Measurements from ENCODE around the gene UNG. TPM values are rescaled to one million over a fixed set of nuclear protein-coding genes. Genes with fewer than 3 reads are reported as not detected.

The UNG gene
- total and polyA plus RNA-seq, 2 of the 4 experiments (the other 2 are of a cell fraction) = 13.3 to 16.0 TPM

- H2AK5ac ChIP-seq (ENCODE audit: low read depth, low read length) = no peak within 1 kb of the TSS
- H2BK15ac ChIP-seq (ENCODE audit: low read depth, low read length) = no peak within 1 kb of the TSS
- no peaks in the 10 kb centered on the region for H3K27me3 ChIP-seq (ENCODE audit: control insufficient read depth, insufficient read depth, low read length)
- no peak within 1 kb of the TSS for H3K14ac ChIP-seq (replicated peaks; ENCODE audit: low read depth, low read length)
- no TSS peak for BruUV-seq (replicated peaks)
- no peaks in the 10 kb centered on the region for H3K4me1 ChIP-seq (ENCODE audit: control insufficient read depth, insufficient read depth, low read length)
- H2BK5ac ChIP-seq (ENCODE audit: low read depth, low read length, poor library complexity, severe bottlenecking) = no peak within 1 kb of the TSS
- in situ Hi-C loops (cut with MboI; ENCODE audit: low sequenced_read_pairs) (no loop called here), intact Hi-C loops (cut with micrococcal nuclease) (no loop called here), dilution Hi-C loops (cut with HindIII; ENCODE audit: low sequenced_read_pairs, unreplicated experiment) (no loop called here)
- H3K18ac ChIP-seq (ENCODE audit: low read depth, low read length) = no peak within 1 kb of the TSS
- H3K36me3 ChIP-seq (ENCODE audit: control insufficient read depth, insufficient read depth, low read length) = no peaks in the 10 kb centered on the region
- TF ChIP-seq RFX5 (IDR thresholded peaks at IDR 0.05; ENCODE audit: low read depth, low read length) (no peak), CTCF (conservative IDR thresholded peaks at IDR 0.05; ENCODE audit: low read depth, low read length) (no peak), MAFK (IDR thresholded peaks at IDR 0.05; ENCODE audit: low read depth, low read length) (no peak), POLR2A (IDR thresholded peaks at IDR 0.05; ENCODE audit: low read depth, low read length) (no peak), CHD1 (IDR thresholded peaks at IDR 0.05; ENCODE audit: low read depth, low read length) (no peak)
- no peak within 1 kb of the TSS for H2AFZ ChIP-seq (replicated peaks; ENCODE audit: low read length, poor library complexity)
- ATAC-seq (ENCODE audit: low read depth) (no peak), DNase-seq (no peak)
- H3K56ac ChIP-seq (ENCODE audit: extremely low read depth, insufficient read depth, low read length) = no peak within 1 kb of the TSS
- H4K20me1 ChIP-seq (ENCODE audit: insufficient read depth, low read length) = no peaks in the 10 kb centered on the region
- H3K4me2 ChIP-seq (ENCODE audit: low read depth, low read length) = no peak within 1 kb of the TSS
- no peak within 1 kb of the TSS for H2BK120ac ChIP-seq (ENCODE audit: low read depth, low read length)
- H3K9ac ChIP-seq (ENCODE audit: low read depth, low read length) = no peak within 1 kb of the TSS
- H3K79me1 ChIP-seq (ENCODE audit: low read depth in 1 of 2, low read length in 2 of 2) = no peaks in the 10 kb centered on the region
- no peak within 1 kb of the TSS for H3K23ac ChIP-seq (ENCODE audit: low read depth, low read length)
- no peaks in the 10 kb centered on the region; the same call in 1 of the 2 replicates for H3K9me1 ChIP-seq (ENCODE audit: insufficient read depth, low read length)
- no peak within 1 kb of the TSS for H2AK9ac ChIP-seq (replicated peaks; ENCODE audit: low read depth, low read length, poor library complexity)
- no peak within 1 kb of the TSS for H4K8ac ChIP-seq (ENCODE audit: low read depth in 2 of 2, low read length in 2 of 2)
- no peak within 1 kb of the TSS for H3K4ac ChIP-seq (ENCODE audit: low read depth, low read length)
- no peak within 1 kb of the TSS for H3K4me3 ChIP-seq (ENCODE audit: insufficient read depth, low read depth, low read length)
- ChIA-PET CTCF (interaction anchor here (1.0 kb wide), 1 partner anchor 269 kb away, joined by 3 read pairs; no protein-coding TSS in a partner anchor), POLR2A (ENCODE audit: unreplicated experiment) (no interaction called here)
- H2BK20ac ChIP-seq (ENCODE audit: low read depth, low read length) = no peak within 1 kb of the TSS
- H4K91ac ChIP-seq (ENCODE audit: insufficient read depth, low read depth, low read length) = no peak within 1 kb of the TSS
- H3K9me3 ChIP-seq (ENCODE audit: control insufficient read depth, insufficient read depth, low read length) = no peaks in the 10 kb centered on the region
- no peak within 1 kb of the TSS for H3K27ac ChIP-seq (ENCODE audit: insufficient read depth, low read length)
- no peak within 1 kb of the TSS for H4K5ac ChIP-seq (ENCODE audit: low read depth, low read length)
- no CpG with 5 or more reads among the region's 14 CpGs for WGBS, 2 experiments (ENCODE audit: extremely low coverage in 2 of 2, insufficient read length in 1 of 2)
These were observed 18.6 kb downstream of the UNG start, which contains the start of gene ACACB for GRCh38 chr12:109115758-109116610. TSS of gene ACACB (plus strand) at chr12:109116587. CDS start at chr12:109139406, 22,819 bp downstream.
